ENCODE data around the gene SLC25A27. TPM values are rescaled to one million over a fixed set of nuclear protein-coding genes. Genes with fewer than 3 reads are reported as not detected.

Gene SLC25A27
- total and polyA plus RNA-seq, 9 of the 15 experiments (the other 6 are each of a cell fraction or from before 2014, with no cell fraction given): not detected

DNA sequence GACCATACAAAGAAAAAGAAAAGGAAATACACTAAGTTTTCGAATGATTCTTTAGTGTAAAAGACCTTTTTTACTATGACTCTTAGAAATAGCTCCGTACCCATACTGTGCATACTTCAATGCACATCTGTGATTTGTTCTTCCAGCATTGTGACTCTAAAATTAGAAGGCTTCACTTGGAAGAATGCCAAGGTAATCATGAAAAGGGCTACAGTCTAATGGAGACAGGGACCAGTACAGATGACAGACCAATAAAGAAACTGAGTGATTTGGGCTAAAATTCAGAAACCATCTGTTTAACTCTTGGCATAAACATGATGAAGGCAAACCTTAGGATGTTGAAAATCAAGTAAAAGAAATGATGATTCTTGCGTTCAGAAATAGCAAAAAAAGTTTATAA is 46.4 kb upstream of the SLC25A27 start:
- in situ Hi-C loops (cut with MboI): no loop called here
- POLR2A ChIA-PET: no interaction called here

More for the DNA sequence above, 46.4 kb upstream of the SLC25A27 start:
- Histone ChIP-seq H3K9me3 (replicated peaks; ENCODE audit: control insufficient read depth, insufficient read depth, low read depth, low read length) (no peaks in the 10 kb centered on the region), H3K9ac (ENCODE audit: insufficient read depth in 1 of 2, low read depth in 2 of 2, low read length in 2 of 2) (no peak overlapping the region), H3K4me1 (replicated peaks in 1 of 2; ENCODE audit: control insufficient read depth in 2 of 2, insufficient read depth in 2 of 2, low read length in 2 of 2) (no peaks in the 10 kb centered on the region), H3K79me2 (ENCODE audit: control insufficient read depth, insufficient read depth, low read length) (no peaks in the 10 kb centered on the region), H4K20me1 (replicated peaks; ENCODE audit: control insufficient read depth, insufficient read depth, low read length) (no peaks in the 10 kb centered on the region), H3K27ac (ENCODE audit: extremely low read depth, low read depth, low read length) (no peak overlapping the region), H3K4me3 (no peak overlapping the region), H3K9me1 (ENCODE audit: control insufficient read depth, insufficient read depth, low read length) (no peaks in the 10 kb centered on the region), H3K4me2 (ENCODE audit: insufficient read depth, low read length) (no peak overlapping the region), H2AFZ (ENCODE audit: low read depth, low read length) (no peak overlapping the region), H3K36me3 (ENCODE audit: control insufficient read depth, insufficient read depth, low read length) (no peaks in the 10 kb centered on the region), H3K27me3 (ENCODE audit: control insufficient read depth in 2 of 2, insufficient read depth in 2 of 2, low read length in 2 of 2) (no peaks in the 10 kb centered on the region)
- no peak for FAIRE-seq
- 0% methylated on average over 3 of the region's 3 CpGs for WGBS (ENCODE audit: insufficient coverage, low coverage, missing lambda C conversion rate)
- ATAC-seq: no peak
- CTCF ChIA-PET (ENCODE audit: low intra/inter-chr PET ratio): no interaction called here
- no TSS peak for BruUV-seq (replicated peaks)
- intact Hi-C loops (cut with micrococcal nuclease): no loop called here
- TF ChIP-seq SMARCE1 (IDR thresholded peaks at IDR 0.05): no peak
- TF ChIP-seq MAFF (IDR thresholded peaks at IDR 0.05; ENCODE audit: low read length): no peak
- no peak for TF ChIP-seq DMBX1 (CRISPR knock-in tag; IDR thresholded peaks at IDR 0.05; ENCODE audit: borderline replicate concordance)
- TF ChIP-seq JUNB (CRISPR knock-in tag; conservative IDR thresholded peaks at IDR 0.05): no peak
- no peak for TF ChIP-seq CBX3 (IDR thresholded peaks at IDR 0.05; ENCODE audit: borderline replicate concordance in 1 of 2, low read length in 2 of 2)
- TF ChIP-seq, protein P1, sequence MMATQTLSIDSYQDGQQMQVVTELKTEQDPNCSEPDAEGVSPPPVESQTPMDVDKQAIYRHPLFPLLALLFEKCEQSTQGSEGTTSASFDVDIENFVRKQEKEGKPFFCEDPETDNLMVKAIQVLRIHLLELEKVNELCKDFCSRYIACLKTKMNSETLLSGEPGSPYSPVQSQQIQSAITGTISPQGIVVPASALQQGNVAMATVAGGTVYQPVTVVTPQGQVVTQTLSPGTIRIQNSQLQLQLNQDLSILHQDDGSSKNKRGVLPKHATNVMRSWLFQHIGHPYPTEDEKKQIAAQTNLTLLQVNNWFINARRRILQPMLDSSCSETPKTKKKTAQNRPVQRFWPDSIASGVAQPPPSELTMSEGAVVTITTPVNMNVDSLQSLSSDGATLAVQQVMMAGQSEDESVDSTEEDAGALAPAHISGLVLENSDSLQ (IDR thresholded peaks at IDR 0.05): no peak
- TF ChIP-seq HDGF (IDR thresholded peaks at IDR 0.05): no peak
- TF ChIP-seq, protein P2, sequence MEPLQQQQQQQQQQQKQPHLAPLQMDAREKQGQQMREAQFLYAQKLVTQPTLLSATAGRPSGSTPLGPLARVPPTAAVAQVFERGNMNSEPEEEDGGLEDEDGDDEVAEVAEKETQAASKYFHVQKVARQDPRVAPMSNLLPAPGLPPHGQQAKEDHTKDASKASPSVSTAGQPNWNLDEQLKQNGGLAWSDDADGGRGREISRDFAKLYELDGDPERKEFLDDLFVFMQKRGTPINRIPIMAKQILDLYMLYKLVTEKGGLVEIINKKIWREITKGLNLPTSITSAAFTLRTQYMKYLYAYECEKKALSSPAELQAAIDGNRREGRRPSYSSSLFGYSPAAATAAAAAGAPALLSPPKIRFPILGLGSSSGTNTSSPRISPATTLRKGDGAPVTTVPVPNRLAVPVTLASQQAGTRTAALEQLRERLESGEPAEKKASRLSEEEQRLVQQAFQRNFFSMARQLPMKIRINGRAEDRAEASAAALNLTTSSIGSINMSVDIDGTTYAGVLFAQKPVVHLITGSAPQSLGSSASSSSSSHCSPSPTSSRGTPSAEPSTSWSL (CRISPR knock-in tag; IDR thresholded peaks at IDR 0.05; ENCODE audit: borderline replicate concordance): no peak
- TF ChIP-seq NCOA1 (IDR thresholded peaks at IDR 0.05; ENCODE audit: low read depth): no peak
- TF ChIP-seq SMARCC2 (IDR thresholded peaks at IDR 0.05; ENCODE audit: low read depth): no peak
- TF ChIP-seq POLR2G (IDR thresholded peaks at IDR 0.05; ENCODE audit: low read depth, low read length): no peak
- no peak for TF ChIP-seq ZFP30 (CRISPR knock-in tag; IDR thresholded peaks at IDR 0.05; ENCODE audit: borderline replicate concordance)
- TF ChIP-seq ZNF263 (CRISPR knock-in tag; IDR thresholded peaks at IDR 0.05; ENCODE audit: borderline replicate concordance): no peak
- TF ChIP-seq, protein P3, sequence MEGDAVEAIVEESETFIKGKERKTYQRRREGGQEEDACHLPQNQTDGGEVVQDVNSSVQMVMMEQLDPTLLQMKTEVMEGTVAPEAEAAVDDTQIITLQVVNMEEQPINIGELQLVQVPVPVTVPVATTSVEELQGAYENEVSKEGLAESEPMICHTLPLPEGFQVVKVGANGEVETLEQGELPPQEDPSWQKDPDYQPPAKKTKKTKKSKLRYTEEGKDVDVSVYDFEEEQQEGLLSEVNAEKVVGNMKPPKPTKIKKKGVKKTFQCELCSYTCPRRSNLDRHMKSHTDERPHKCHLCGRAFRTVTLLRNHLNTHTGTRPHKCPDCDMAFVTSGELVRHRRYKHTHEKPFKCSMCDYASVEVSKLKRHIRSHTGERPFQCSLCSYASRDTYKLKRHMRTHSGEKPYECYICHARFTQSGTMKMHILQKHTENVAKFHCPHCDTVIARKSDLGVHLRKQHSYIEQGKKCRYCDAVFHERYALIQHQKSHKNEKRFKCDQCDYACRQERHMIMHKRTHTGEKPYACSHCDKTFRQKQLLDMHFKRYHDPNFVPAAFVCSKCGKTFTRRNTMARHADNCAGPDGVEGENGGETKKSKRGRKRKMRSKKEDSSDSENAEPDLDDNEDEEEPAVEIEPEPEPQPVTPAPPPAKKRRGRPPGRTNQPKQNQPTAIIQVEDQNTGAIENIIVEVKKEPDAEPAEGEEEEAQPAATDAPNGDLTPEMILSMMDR (IDR thresholded peaks at IDR 0.05 in 2 of 3, conservative IDR thresholded peaks at IDR 0.05 in 1 of 3; ENCODE audit: insufficient read depth in 2 of 3, low read depth in 1 of 3, low read length in 3 of 3): no peak
- no peak for TF ChIP-seq MIER1 (IDR thresholded peaks at IDR 0.05; ENCODE audit: low read depth)
- no peak for TF ChIP-seq PHF21A (IDR thresholded peaks at IDR 0.05; ENCODE audit: borderline replicate concordance, low read depth)
- no peak for TF ChIP-seq KDM1A (IDR thresholded peaks at IDR 0.05)
- no peak for TF ChIP-seq ZNF764 (CRISPR knock-in tag; IDR thresholded peaks at IDR 0.05; ENCODE audit: low read depth)
- no peak for TF ChIP-seq SUPT5H (IDR thresholded peaks at IDR 0.05)
- TF ChIP-seq, protein P4, sequence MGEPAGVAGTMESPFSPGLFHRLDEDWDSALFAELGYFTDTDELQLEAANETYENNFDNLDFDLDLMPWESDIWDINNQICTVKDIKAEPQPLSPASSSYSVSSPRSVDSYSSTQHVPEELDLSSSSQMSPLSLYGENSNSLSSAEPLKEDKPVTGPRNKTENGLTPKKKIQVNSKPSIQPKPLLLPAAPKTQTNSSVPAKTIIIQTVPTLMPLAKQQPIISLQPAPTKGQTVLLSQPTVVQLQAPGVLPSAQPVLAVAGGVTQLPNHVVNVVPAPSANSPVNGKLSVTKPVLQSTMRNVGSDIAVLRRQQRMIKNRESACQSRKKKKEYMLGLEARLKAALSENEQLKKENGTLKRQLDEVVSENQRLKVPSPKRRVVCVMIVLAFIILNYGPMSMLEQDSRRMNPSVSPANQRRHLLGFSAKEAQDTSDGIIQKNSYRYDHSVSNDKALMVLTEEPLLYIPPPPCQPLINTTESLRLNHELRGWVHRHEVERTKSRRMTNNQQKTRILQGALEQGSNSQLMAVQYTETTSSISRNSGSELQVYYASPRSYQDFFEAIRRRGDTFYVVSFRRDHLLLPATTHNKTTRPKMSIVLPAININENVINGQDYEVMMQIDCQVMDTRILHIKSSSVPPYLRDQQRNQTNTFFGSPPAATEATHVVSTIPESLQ (CRISPR knock-in tag; IDR thresholded peaks at IDR 0.05): no peak
- no peak for DNase-seq (ENCODE audit: extremely low read depth in 1 of 4, low spot score in 3 of 4)
